Panc1 (cell line): ENCODE measurements around the gene CERT1. TPM values are rescaled to one million over a fixed set of nuclear protein-coding genes. Genes with fewer than 3 reads are reported as not detected.
"Not testable (repeated sequence)": the region's sequence is repeated elsewhere in the genome, so short reads cannot be mapped to it uniquely, and the experiment has no call there.

ENCODE experiments used
- ATAC-seq: fragments of 200-7000 bp; cut with Tn5 transposase; 2 replicates; pipeline ENCODE4 v1.9.1; 2020; ENCODE audit warnings: mild to moderate bottlenecking, moderate library complexity
- Bru-seq: library from RNA; stranded (reverse); fragments of 400-500 nt; gene quantifications from one replicate; lab custom pipeline; 2021; lab: Mats Ljungman, UMichigan
- BruChase-seq, 2 experiments: library from RNA; stranded (reverse); fragments of 400-500 nt; gene quantifications; one replicate each; lab custom pipeline; 2021; lab: Mats Ljungman, UMichigan
- BruUV-seq: library from RNA; stranded (reverse); fragments of 400-500 nt; replicated peaks from 2 replicates; lab custom pipeline; 2021; lab: Mats Ljungman, UMichigan
- CTCF ChIA-PET: fragments of 300-600 bp; sonication (Branson Sonifier 250); formaldehyde crosslinking; loops from one replicate; lab custom pipeline; 2022; ENCODE audit warnings: antibody characterized with exemption; lab: Charles Lee
- POLR2A ChIA-PET: fragments of 300-600 bp; sonication (Branson Sonifier 250); formaldehyde crosslinking; loops from one replicate; lab custom pipeline; 2022; ENCODE audit warnings: antibody characterized with exemption; lab: Charles Lee
- DNase-seq: peaks from one replicate; pipeline ENCODE4 v3.0.0-alpha.2; 2010; ENCODE audit warnings: low read depth, low spot score
- H3K27ac ChIP-seq: 2 replicates; pipeline ENCODE4 v1.5.1; 2011; ENCODE audit warnings: mild to moderate bottlenecking, low read length, inconsistent platforms
- H3K27me3 ChIP-seq: fragments of 200-500 bp; sonication (Bioruptor generic); 2 replicates; pipeline ENCODE4 v1.6.0; 2014; ENCODE audit warnings: low read length, inconsistent platforms; ENCODE audit not compliant: control insufficient read depth, insufficient read depth
- H3K36me3 ChIP-seq: fragments of 200-500 bp; sonication (Bioruptor generic); 2 replicates; pipeline ENCODE4 v1.5.1; 2014; ENCODE audit warnings: inconsistent platforms, mild to moderate bottlenecking, low read length, moderate library complexity; ENCODE audit not compliant: control insufficient read depth, insufficient read depth
- H3K4me1 ChIP-seq: 2 replicates; pipeline ENCODE4 v1.5.1; 2011; ENCODE audit warnings: inconsistent platforms, mild to moderate bottlenecking, low read length, moderate library complexity; ENCODE audit not compliant: control insufficient read depth, insufficient read depth
- H3K4me3 ChIP-seq, 2 experiments: 2 replicates each; pipeline ENCODE4 v1.5.1; 2011 to 2012; ENCODE audit warnings: low read depth in 2 of 2, low read length in 2 of 2, mild to moderate bottlenecking in 2 of 2, inconsistent platforms in 1 of 2, moderate library complexity in 1 of 2
- H3K9me3 ChIP-seq: fragments of 200-500 bp; sonication (Bioruptor generic); 2 replicates; pipeline ENCODE4 v1.5.1; 2014; ENCODE audit warnings: low read depth, mild to moderate bottlenecking, inconsistent platforms, low read length, moderate library complexity; ENCODE audit not compliant: control insufficient read depth, insufficient read depth
- POLR2AphosphoS5 ChIP-seq: IDR thresholded peaks from 2 replicates; pipeline ENCODE4 v1.6.1; 2012; ENCODE audit warnings: mild to moderate bottlenecking, low read depth, low read length, moderate library complexity
- SIN3A ChIP-seq: IDR thresholded peaks from 2 replicates; pipeline ENCODE4 v1.6.1; 2012; ENCODE audit warnings: low read depth, mild to moderate bottlenecking, low read length, moderate library complexity, borderline replicate concordance; ENCODE audit not compliant: insufficient read depth
- TCF7L2 ChIP-seq: IDR thresholded peaks from 2 replicates; pipeline ENCODE4 v1.6.1; 2011; ENCODE audit warnings: mild to moderate bottlenecking, low read depth, low read length, inconsistent platforms
- in situ Hi-C: cut with HindIII; loops from 2 replicates; pipeline ENCODE4 v1.10.0; 2016; ENCODE audit warnings: low sequenced_read_pairs, low pct_unique_long_range_greater_than_20kb
- intact Hi-C: fragments of 100-400 bp; cut with micrococcal nuclease; formaldehyde crosslinking; loops from one replicate; pipeline ENCODE4 v1.10.0; 2022; ENCODE audit not compliant: unreplicated experiment
- long read RNA-seq: library from polyadenylated mRNA; unstranded; transcript quantifications from one replicate; pipeline ENCODE4 v2.0.0, GENCODE V29; 2021; ENCODE audit not compliant: unreplicated experiment
- polyA plus RNA-seq: library from polyadenylated mRNA; unstranded; fragments of >200 nt; gene quantifications from one replicate; pipeline ENCODE4 v1.2.1, GENCODE V29; 2012; ENCODE audit warnings: missing spikeins; ENCODE audit not compliant: insufficient read length
- total RNA-seq: library from RNA; stranded (reverse); gene quantifications from one replicate; pipeline ENCODE4 v1.2.1, GENCODE V29; 2021; ENCODE audit not compliant: unreplicated experiment
- TF ChIP-seq, protein P1 (sequence below), 2 experiments: IDR thresholded peaks; 2 replicates each; pipeline ENCODE4 v1.6.1; 2011 to 2012; ENCODE audit warnings: low read depth in 2 of 2, control low read depth in 1 of 2, low read length in 1 of 2, mild to moderate bottlenecking in 1 of 2, moderate library complexity in 1 of 2; ENCODE audit not compliant: insufficient read depth in 1 of 2

The CERT1 gene
- 26.7 TPM for total RNA-seq
- polyA plus RNA-seq: 20.3 TPM
- Bru-seq, nascent RNA: percentile 85 among the genes with signal in this experiment
- BruChase-seq, experiment 1, labeled RNA remaining after a 2-hour chase: percentile 75 among the genes with signal in this experiment
- percentile 70 among the genes with signal in this experiment for BruChase-seq, experiment 2, labeled RNA remaining after a 6-hour chase
- long read RNA-seq, transcript COL4A3BP-226 (16 exons, 3,056 nt): minor isoform, 6 of 52 reads
- long read RNA-seq, transcript COL4A3BP-222 (17 exons, 3,154 nt): major isoform, 22 of 52 reads
- long read RNA-seq, partial matches to known transcripts: 5 of 52 reads
- long read RNA-seq, other reads (novel, unspliced or antisense): 10 of 52 reads

DNA sequence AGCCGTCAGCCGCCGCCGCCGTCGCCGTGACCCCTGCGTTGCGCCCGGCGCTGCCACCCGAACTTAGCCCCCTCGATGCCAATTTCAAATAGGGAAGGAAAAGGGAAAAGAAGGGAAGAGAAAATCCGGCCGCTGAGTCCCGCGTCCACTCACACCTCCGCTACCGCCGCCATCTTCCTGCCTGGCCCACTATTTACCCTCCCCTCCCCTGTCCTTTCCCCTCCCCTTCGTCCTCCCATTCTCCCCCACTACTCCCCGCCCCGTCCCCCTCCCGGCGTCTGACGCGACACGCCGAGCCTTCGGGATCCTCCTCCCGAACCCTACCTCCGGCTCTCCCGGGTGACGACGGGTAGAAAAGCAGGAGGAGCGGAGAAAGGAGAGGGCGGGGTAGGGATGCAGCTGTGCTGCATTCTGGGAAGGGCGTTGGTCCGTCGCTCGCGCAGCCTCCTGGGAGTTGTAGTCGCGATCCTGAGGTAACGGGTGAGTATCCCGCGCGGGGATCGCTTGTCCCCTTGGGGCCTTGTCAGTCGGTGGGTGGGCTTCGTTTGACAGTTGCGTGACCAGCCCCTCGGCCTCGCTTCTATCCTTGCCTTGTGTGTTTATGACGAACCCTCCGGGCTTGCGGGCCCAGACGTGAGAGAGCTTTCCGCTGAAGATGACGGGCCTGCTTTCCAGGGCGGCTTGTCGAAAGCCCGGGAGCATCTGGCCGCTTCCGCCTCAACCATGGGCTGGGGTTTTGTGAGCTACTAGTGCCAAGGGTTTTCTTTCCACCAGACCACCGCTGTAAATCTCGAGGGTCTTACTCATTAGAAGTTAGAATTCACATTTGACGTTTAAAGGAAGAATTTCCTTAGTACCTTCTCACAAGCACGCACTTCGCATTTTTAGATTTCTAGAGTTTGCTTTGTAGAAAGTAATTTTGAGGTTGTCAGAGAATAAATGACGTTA lies at the start of gene CERT1, which contains the start of gene POLK:
TSS of gene CERT1 (minus strand) at position 195 of the 948 bp plus-strand sequence. CDS start 422 bp downstream, outside the sequence.
TSS of gene POLK (plus strand) at position 457 of the 948 bp plus-strand sequence.
- Histone ChIP-seq H3K36me3 (no peaks in the 10 kb centered on the region; the same call in 1 of the 2 replicates), H3K4me3 (peak within 1 kb of the TSS; percentile 87 to 98), H3K4me1 (peaks cover 9% of the 10 kb centered on the region), H3K27ac (peak within 1 kb of the TSS; percentile 98), H3K27me3 (no peaks in the 10 kb centered on the region), H3K9me3 (no peaks in the 10 kb centered on the region)
- TF ChIP-seq POLR2AphosphoS5 (peak; percentile 71), SIN3A (peak; percentile 87), TCF7L2 (no peak)
- TF ChIP-seq, protein P1, sequence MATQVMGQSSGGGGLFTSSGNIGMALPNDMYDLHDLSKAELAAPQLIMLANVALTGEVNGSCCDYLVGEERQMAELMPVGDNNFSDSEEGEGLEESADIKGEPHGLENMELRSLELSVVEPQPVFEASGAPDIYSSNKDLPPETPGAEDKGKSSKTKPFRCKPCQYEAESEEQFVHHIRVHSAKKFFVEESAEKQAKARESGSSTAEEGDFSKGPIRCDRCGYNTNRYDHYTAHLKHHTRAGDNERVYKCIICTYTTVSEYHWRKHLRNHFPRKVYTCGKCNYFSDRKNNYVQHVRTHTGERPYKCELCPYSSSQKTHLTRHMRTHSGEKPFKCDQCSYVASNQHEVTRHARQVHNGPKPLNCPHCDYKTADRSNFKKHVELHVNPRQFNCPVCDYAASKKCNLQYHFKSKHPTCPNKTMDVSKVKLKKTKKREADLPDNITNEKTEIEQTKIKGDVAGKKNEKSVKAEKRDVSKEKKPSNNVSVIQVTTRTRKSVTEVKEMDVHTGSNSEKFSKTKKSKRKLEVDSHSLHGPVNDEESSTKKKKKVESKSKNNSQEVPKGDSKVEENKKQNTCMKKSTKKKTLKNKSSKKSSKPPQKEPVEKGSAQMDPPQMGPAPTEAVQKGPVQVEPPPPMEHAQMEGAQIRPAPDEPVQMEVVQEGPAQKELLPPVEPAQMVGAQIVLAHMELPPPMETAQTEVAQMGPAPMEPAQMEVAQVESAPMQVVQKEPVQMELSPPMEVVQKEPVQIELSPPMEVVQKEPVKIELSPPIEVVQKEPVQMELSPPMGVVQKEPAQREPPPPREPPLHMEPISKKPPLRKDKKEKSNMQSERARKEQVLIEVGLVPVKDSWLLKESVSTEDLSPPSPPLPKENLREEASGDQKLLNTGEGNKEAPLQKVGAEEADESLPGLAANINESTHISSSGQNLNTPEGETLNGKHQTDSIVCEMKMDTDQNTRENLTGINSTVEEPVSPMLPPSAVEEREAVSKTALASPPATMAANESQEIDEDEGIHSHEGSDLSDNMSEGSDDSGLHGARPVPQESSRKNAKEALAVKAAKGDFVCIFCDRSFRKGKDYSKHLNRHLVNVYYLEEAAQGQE (IDR thresholded peaks at IDR 0.05; ENCODE audit: insufficient read depth in 1 of 2, low read depth in 2 of 2, low read length in 1 of 2): 0 out of 4 replicates have a peak, but pooled peaks of 1 of the 2 experiments have one; percentile 5
- intact Hi-C loops: loop anchor here (5.0 kb wide), 1 partner anchor 56 kb away; no protein-coding TSS in a partner anchor
- POLR2A ChIA-PET: interaction anchor here (0.7 to 0.9 kb wide), 2 partner anchors 109 to 171 kb away, joined by 3 to 12 read pairs; no protein-coding TSS in a partner anchor
- DNase-seq: peak; percentile 97
- no TSS peak for BruUV-seq
- in situ Hi-C loops: no loop called here
- peak; percentile 99 for ATAC-seq
- CTCF ChIA-PET: no interaction called here

- CTCF ChIA-PET, H3K4me3 ChIP-seq, intact Hi-C loops, H3K4me1 ChIP-seq, H3K27ac ChIP-seq, BruUV-seq, H3K36me3 ChIP-seq, H3K9me3 ChIP-seq, DNase-seq, ATAC-seq, H3K27me3 ChIP-seq, in situ Hi-C loops: not testable (repeated sequence)
- POLR2A ChIA-PET: interaction anchor here (0.7 kb wide), 1 partner anchor 24 kb away, joined by 4 read pairs; no protein-coding TSS in a partner anchor
Observed at GRCh38 chr5:75560655-75561054, 49.2 kb upstream of the CERT1 start.
